Endothelial cell of umbilical vein (primary cell): ENCODE results near the gene ADCY5. TPM values are rescaled to one million over a fixed set of nuclear protein-coding genes. Genes with fewer than 3 reads are reported as not detected.

Experiments used
- BruUV-seq: library from RNA; stranded (reverse); fragments of 400-500 nt; replicated peaks from 2 replicates; lab custom pipeline; 2021; lab: Mats Ljungman, UMichigan
- CTCF ChIA-PET: fragments of 300-600, 350-600 bp; sonication (Branson Sonifier 250); formaldehyde crosslinking; loops from one replicate; lab custom pipeline; 2021; ENCODE audit warnings: antibody characterized with exemption, inconsistent platforms; lab: Charles Lee
- POLR2A ChIA-PET: fragments of 300-600, 350-600 bp; sonication (Branson Sonifier 250); formaldehyde crosslinking; loops from one replicate; lab custom pipeline; 2021; ENCODE audit warnings: antibody characterized with exemption, inconsistent platforms; lab: Charles Lee
- DNase-seq: peaks from one replicate; pipeline ENCODE4 v3.0.0-alpha.2; 2011; ENCODE audit warnings: low read depth, low spot score
- FAIRE-seq: peaks from 2 replicates; lab custom pipeline; 2011; peaks lifted over from hg19 to GRCh38; lab: Jason Lieb, UNC
- H2AFZ ChIP-seq: 2 replicates; pipeline ENCODE4 v1.6.0; 2012; ENCODE audit warnings: low read depth, low read length, control low read depth, inconsistent platforms
- H3K27ac ChIP-seq: 2 replicates; pipeline ENCODE4 v1.5.1; 2011; ENCODE audit warnings: low read depth, mild to moderate bottlenecking, control low read depth, low read length, moderate library complexity; ENCODE audit not compliant: insufficient read depth
- H3K27me3 ChIP-seq, 2 experiments: 2 replicates each; pipeline versions ENCODE4 v1.6.0 to v1.6.1; 2011; ENCODE audit warnings: low read length in 2 of 2, mixed read lengths in 1 of 2; ENCODE audit not compliant: control insufficient read depth in 2 of 2, insufficient read depth in 2 of 2
- H3K36me3 ChIP-seq, 2 experiments: 2 replicates in 1 of 2; 3 replicates in 1 of 2; pipeline ENCODE4 v1.5.1; 2011; ENCODE audit warnings: low read length in 2 of 2, mild to moderate bottlenecking in 1 of 2, moderate library complexity in 1 of 2; ENCODE audit not compliant: control insufficient read depth in 2 of 2, insufficient read depth in 2 of 2; ENCODE audit errors: extremely low read depth in 1 of 2
- H3K4me1 ChIP-seq: 3 replicates; pipeline ENCODE4 v1.5.1; 2011; ENCODE audit warnings: mild to moderate bottlenecking, low read length; ENCODE audit not compliant: control insufficient read depth, insufficient read depth; ENCODE audit errors: extremely low read depth
- H3K4me2 ChIP-seq: 2 replicates; pipeline ENCODE4 v1.6.1; 2011; ENCODE audit warnings: low read length, control low read depth, mixed read lengths; ENCODE audit not compliant: insufficient read depth
- H3K4me3 ChIP-seq, 3 experiments: fragments of 200-600 bp in 1 of 3; sonication (generic), shearing (Covaris generic) in 1 of 3; replicated peaks in 1 of 3; 2 replicates each; pipeline ENCODE4 v1.5.1; 2011 to 2016; ENCODE audit warnings: control low read depth in 3 of 3, low read length in 3 of 3, mild to moderate bottlenecking in 2 of 3, inconsistent platforms in 1 of 3, low read depth in 1 of 3, moderate library complexity in 1 of 3; ENCODE audit not compliant: insufficient read depth in 1 of 3
- H3K79me2 ChIP-seq: 2 replicates; pipeline ENCODE4 v1.6.0; 2012; ENCODE audit warnings: low read length, inconsistent platforms; ENCODE audit not compliant: control insufficient read depth, insufficient read depth
- H3K9ac ChIP-seq: replicated peaks from 2 replicates; pipeline ENCODE3; 2011; ENCODE audit warnings: low read length, control low read depth; ENCODE audit not compliant: insufficient read depth; ENCODE audit errors: extremely low read depth
- H3K9me1 ChIP-seq: replicated peaks from 3 replicates; pipeline ENCODE4 v1.6.0; 2011; ENCODE audit warnings: mild to moderate bottlenecking, low read length; ENCODE audit not compliant: control insufficient read depth, insufficient read depth; ENCODE audit errors: extremely low read depth
- H3K9me3 ChIP-seq: replicated peaks from 2 replicates; pipeline ENCODE4 v1.5.1; 2012; ENCODE audit warnings: low read length, inconsistent platforms; ENCODE audit not compliant: control insufficient read depth, insufficient read depth
- H4K20me1 ChIP-seq: replicated peaks from 2 replicates; pipeline ENCODE3; 2011; ENCODE audit warnings: mild to moderate bottlenecking, low read length; ENCODE audit not compliant: control insufficient read depth, insufficient read depth; ENCODE audit errors: extremely low read depth
- EZH2 ChIP-seq: IDR thresholded peaks from 2 replicates; pipeline ENCODE4 v1.6.1; 2012; ENCODE audit warnings: borderline replicate concordance, low read depth, mild to moderate bottlenecking, moderate library complexity, low read length, inconsistent platforms; ENCODE audit not compliant: severe bottlenecking
- FOS ChIP-seq: IDR thresholded peaks from 2 replicates; pipeline ENCODE4 v1.6.1; 2011; ENCODE audit warnings: mild to moderate bottlenecking, low read length, moderate library complexity, borderline replicate concordance; ENCODE audit not compliant: insufficient read depth
- GATA2 ChIP-seq: IDR thresholded peaks from 2 replicates; pipeline ENCODE4 v1.7.0; 2011; ENCODE audit warnings: low read depth, mild to moderate bottlenecking, moderate library complexity, mixed read lengths, low read length; ENCODE audit not compliant: insufficient read length, insufficient read depth
- JUN ChIP-seq: IDR thresholded peaks from 2 replicates; pipeline ENCODE4 v1.6.1; 2011; ENCODE audit warnings: borderline replicate concordance, low read depth; ENCODE audit not compliant: insufficient read length, insufficient read depth
- MYC ChIP-seq: IDR thresholded peaks from one replicate; pipeline ENCODE4 v1.6.1; 2011; ENCODE audit warnings: mild to moderate bottlenecking, low read depth, low read length
- POLR2A ChIP-seq: IDR thresholded peaks from 2 replicates; pipeline ENCODE4 v1.6.1; 2012; ENCODE audit warnings: low read depth, mild to moderate bottlenecking, control low read depth, low read length
- POLR2AphosphoS5 ChIP-seq: IDR thresholded peaks from 2 replicates; pipeline ENCODE4 v1.6.1; 2012; ENCODE audit warnings: low read depth, mild to moderate bottlenecking, control low read depth, low read length, moderate library complexity; ENCODE audit not compliant: insufficient read depth
- dilution Hi-C: fragments of 300-500 bp; cut with MboI; formaldehyde crosslinking; loops from one replicate; pipeline ENCODE4 v1.15.0; 2019; ENCODE audit warnings: low sequenced_read_pairs; ENCODE audit not compliant: extremely low pct_ligation_motif_present
- intact Hi-C: fragments of 100-400 bp; cut with micrococcal nuclease; formaldehyde crosslinking; loops from one replicate; pipeline ENCODE4 v1.10.0; 2022
- polyA plus RNA-seq, 4 experiments: library from polyadenylated mRNA; depleted of rRNA in 3 of 4; stranded (reverse) in 3 of 4; unstranded in 1 of 4; fragments of >200 nt; gene quantifications; 2 replicates each; pipeline versions ENCODE4 v1.2.1 to v1.2.3, GENCODE V29; 2011 to 2012; ENCODE audit warnings: missing spikeins in 1 of 4
- total RNA-seq: library from RNA; stranded (reverse); gene quantifications from 2 replicates; pipeline ENCODE4 v1.2.3, GENCODE V29; 2021
- TF ChIP-seq, protein P1 (sequence below): IDR thresholded peaks from 2 replicates; pipeline ENCODE4 v1.6.1; 2011; ENCODE audit not compliant: insufficient read depth, insufficient read length
- TF ChIP-seq, protein P2 (sequence below), 2 donors: IDR thresholded peaks; 1 replicate in 1 of 2; 2 replicates in 1 of 2; pipeline ENCODE4 v1.5.1; 2011; ENCODE audit warnings: low read length in 2 of 2, mild to moderate bottlenecking in 2 of 2, moderate library complexity in 2 of 2, control low read depth in 1 of 2, inconsistent platforms in 1 of 2, low read depth in 1 of 2; ENCODE audit not compliant: insufficient read depth in 1 of 2; ENCODE audit errors: extremely low read depth in 1 of 2

Gene ADCY5
- total and polyA plus RNA-seq, 2 donors (not counting 3 experiments of a cell fraction or from before 2014, with no cell fraction given) = 0.01 TPM; not detected in 1

DNA sequence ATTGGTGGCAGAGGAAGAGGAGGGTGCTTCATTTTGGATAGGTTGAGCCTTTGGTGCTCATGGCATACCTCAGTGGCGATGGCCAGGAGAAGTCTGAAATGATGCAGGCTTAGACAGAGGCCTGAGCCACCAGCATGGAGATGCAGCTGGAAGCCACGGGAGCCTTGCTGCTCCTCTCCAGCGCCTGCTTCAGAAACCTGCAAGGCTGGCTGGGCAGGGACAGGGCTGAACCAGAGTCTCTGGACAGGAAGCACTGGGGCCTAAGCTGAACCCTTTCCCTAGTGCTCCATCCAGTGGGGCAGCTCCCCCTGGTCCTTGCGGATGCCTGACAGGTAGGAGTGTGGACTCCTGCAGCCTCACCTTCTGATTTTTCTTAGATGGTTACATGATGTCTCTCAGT is 36.7 kb upstream of the ADCY5 start:
- H3K9ac ChIP-seq = no peak overlapping the region
- no peaks in the 10 kb centered on the region for H3K4me1 ChIP-seq
- no peaks in the 10 kb centered on the region for H3K9me1 ChIP-seq
- peaks cover 3 to 5% of the 10 kb centered on the region in 2 experiments for H3K27me3 ChIP-seq
- FAIRE-seq (no peak), DNase-seq (no peak)
- no peaks in the 10 kb centered on the region for H3K36me3 ChIP-seq
- H3K9me3 ChIP-seq = no peaks in the 10 kb centered on the region
- H3K27ac ChIP-seq = no peak overlapping the region
- H3K79me2 ChIP-seq = no peaks in the 10 kb centered on the region
- ChIA-PET POLR2A (no interaction called here), CTCF (no interaction called here)
- intact Hi-C loops (no loop called here), dilution Hi-C loops (no loop called here)
- no peak overlapping the region for H2AFZ ChIP-seq
- BruUV-seq = no TSS peak
- H3K4me3 ChIP-seq = no peak overlapping the region
- no peaks in the 10 kb centered on the region for H4K20me1 ChIP-seq
- TF ChIP-seq EZH2 = no peak
- TF ChIP-seq POLR2AphosphoS5 = no peak
- TF ChIP-seq, protein P1, sequence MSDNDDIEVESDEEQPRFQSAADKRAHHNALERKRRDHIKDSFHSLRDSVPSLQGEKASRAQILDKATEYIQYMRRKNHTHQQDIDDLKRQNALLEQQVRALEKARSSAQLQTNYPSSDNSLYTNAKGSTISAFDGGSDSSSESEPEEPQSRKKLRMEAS = no peak
- TF ChIP-seq JUN = no peak
- no peak for TF ChIP-seq MYC
- TF ChIP-seq, protein P2, sequence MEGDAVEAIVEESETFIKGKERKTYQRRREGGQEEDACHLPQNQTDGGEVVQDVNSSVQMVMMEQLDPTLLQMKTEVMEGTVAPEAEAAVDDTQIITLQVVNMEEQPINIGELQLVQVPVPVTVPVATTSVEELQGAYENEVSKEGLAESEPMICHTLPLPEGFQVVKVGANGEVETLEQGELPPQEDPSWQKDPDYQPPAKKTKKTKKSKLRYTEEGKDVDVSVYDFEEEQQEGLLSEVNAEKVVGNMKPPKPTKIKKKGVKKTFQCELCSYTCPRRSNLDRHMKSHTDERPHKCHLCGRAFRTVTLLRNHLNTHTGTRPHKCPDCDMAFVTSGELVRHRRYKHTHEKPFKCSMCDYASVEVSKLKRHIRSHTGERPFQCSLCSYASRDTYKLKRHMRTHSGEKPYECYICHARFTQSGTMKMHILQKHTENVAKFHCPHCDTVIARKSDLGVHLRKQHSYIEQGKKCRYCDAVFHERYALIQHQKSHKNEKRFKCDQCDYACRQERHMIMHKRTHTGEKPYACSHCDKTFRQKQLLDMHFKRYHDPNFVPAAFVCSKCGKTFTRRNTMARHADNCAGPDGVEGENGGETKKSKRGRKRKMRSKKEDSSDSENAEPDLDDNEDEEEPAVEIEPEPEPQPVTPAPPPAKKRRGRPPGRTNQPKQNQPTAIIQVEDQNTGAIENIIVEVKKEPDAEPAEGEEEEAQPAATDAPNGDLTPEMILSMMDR (IDR thresholded peaks at IDR 0.05; ENCODE audit: extremely low read depth in 1 of 2, insufficient read depth in 1 of 2, low read depth in 1 of 2, low read length in 2 of 2) = no peak
- TF ChIP-seq FOS = no peak
- no peak for TF ChIP-seq GATA2
- TF ChIP-seq POLR2A = no peak
- H3K4me2 ChIP-seq = no peak overlapping the region
